ENCODE results near the gene PICALM.

GRCh38 chr11:86056351-86056854 is 12.5 kb downstream of the PICALM start:
- TF ChIP-seq CTCF (IDR thresholded peaks at IDR 0.05) (peak in 1 of 6 experiments; percentile 6), POLR2A (IDR thresholded peaks at IDR 0.05) (no peak)
